Head of caudate nucleus (tissue), 42 donors: Measurements from ENCODE around the gene RAPGEF4.
A peak's percentile ranks its signal among the peaks of the same experiment; 100 is the strongest.

Source experiments
- DNase-seq, 42 donors: peaks; one replicate each; pipeline versions ENCODE4 v3.0.0 to v3.0.0-alpha.2; 2020 to 2021; ENCODE audit warnings: mixed read lengths in 7 of 42
- intact Hi-C: fragments of 100-400 bp; cut with DNase I; formaldehyde crosslinking; loops from one replicate; pipeline ENCODE4 v1.15.0; 2022

Gene RAPGEF4

GRCh38 chr2:172884336-172884735 is 148.7 kb downstream of the RAPGEF4 start:
- DNase-seq: no peak
- intact Hi-C loops: no loop called here

GRCh38 chr2:172885996-172886395 is 150.4 kb downstream of the RAPGEF4 start:
- no peak for DNase-seq
- intact Hi-C loops: no loop called here

DNA sequence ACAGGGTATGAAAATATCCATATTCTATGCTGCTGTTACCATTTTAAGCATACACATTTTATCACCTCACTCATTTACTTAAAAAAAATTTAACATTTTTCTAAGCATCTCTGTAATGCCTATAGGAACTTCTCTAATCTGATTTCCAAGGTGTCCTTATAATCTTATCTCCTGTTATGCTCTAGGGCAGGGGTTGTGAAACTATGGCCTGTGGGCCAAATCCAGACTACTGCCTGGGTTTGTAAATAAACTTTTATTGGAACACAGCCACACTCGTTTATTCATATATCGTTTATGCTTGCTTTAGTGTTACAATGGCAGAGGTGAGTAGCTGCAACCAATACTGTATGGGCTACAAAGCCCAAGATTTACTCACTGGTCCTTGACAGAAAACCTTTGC is 151.6 kb downstream of the RAPGEF4 start:
- DNase-seq: no peak
- intact Hi-C loops: no loop called here

GRCh38 chr2:172888714-172889669 is 153.3 kb downstream of the RAPGEF4 start:
- intact Hi-C loops: no loop called here
- DNase-seq: no peak

- no peak for DNase-seq
- intact Hi-C loops: no loop called here
Observed at GRCh38 chr2:172889768-172890430, 154.3 kb downstream of the RAPGEF4 start.

GRCh38 chr2:172893111-172893510 is 157.5 kb downstream of the RAPGEF4 start:
- intact Hi-C loops: no loop called here
- DNase-seq: no peak

- intact Hi-C loops: no loop called here
- no peak for DNase-seq
Observed at GRCh38 chr2:172893671-172894070, 158.0 kb downstream of the RAPGEF4 start.

DNA sequence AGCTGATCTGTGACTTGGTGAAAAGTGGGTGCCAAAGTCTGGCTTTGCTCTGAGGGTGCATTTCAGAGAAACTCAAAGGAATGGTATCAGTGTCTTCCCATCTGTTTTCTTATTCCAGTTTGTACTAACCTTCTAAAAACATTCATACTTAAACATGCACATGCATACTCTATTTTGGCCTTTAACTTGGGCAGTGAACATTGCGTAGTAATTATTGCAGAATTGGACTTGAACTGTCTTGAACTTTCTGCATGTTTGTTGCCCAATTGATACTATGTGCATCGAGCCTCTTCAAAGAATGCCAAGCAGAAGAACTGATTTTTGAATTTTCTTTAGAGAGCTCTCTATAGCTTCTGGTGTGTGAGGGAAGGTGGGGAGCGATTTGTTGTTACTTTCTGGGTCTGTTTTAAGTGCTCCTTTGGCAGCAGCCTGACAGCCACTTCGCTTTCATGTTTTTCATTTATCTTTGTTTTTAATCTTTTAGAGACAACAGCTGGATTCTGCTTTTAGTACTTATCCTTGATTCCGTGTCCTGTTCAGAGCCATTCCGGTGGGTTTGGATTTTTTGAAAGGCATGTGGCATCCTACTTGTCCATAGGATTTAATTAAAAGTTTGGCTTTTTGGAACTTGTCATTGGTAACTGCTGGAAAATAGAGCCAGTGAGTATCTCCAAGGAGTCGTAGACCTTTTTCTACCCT is 159.2 kb downstream of the RAPGEF4 start:
- intact Hi-C loops: no loop called here
- no peak for DNase-seq

- intact Hi-C loops: no loop called here
- DNase-seq: no peak
Observed at GRCh38 chr2:172896661-172897081, 161.0 kb downstream of the RAPGEF4 start.

- DNase-seq: no peak
- intact Hi-C loops: no loop called here
Observed at GRCh38 chr2:172900871-172901270, 165.2 kb downstream of the RAPGEF4 start.

DNA sequence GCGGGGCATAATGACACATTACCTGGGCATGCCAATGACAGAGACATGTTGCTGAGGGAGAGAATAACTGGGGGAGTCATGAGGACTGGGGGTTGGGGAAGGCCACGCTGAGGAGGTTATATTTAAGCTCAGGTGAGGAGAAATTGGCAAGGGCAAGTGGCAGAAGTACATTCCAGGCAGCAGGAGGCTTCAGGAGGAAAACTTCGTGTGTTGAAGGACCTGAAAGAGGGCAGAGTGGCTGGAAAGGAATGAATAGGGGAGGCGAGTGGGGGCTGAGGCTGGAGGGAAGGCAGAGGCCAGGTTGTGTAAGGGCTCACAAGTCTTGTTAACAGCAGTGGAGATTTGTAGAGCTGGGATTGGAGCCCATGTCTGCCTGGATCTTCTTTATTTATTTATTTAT is 166.3 kb downstream of the RAPGEF4 start:
- intact Hi-C loops: no loop called here
- no peak for DNase-seq

DNA sequence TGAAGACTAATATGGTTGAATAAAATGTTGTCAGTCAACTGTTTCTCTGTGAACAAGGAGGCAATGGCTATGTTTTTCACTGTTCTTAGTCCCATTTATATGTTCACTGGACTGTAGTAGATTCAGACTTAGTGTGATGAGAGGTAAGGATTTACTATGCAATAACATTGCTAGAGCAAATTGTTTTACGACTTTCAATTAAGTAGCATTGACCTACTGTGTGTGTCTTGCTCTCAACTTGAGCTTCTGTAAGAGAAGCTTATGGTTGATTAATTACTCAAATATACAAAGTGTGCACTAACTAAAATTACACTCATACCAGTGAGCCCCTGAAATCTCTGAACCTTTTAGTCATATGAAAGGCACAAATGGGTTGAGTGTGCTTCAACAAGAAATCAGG is 168.6 kb downstream of the RAPGEF4 start:
- intact Hi-C loops: no loop called here
- DNase-seq: no peak

DNA sequence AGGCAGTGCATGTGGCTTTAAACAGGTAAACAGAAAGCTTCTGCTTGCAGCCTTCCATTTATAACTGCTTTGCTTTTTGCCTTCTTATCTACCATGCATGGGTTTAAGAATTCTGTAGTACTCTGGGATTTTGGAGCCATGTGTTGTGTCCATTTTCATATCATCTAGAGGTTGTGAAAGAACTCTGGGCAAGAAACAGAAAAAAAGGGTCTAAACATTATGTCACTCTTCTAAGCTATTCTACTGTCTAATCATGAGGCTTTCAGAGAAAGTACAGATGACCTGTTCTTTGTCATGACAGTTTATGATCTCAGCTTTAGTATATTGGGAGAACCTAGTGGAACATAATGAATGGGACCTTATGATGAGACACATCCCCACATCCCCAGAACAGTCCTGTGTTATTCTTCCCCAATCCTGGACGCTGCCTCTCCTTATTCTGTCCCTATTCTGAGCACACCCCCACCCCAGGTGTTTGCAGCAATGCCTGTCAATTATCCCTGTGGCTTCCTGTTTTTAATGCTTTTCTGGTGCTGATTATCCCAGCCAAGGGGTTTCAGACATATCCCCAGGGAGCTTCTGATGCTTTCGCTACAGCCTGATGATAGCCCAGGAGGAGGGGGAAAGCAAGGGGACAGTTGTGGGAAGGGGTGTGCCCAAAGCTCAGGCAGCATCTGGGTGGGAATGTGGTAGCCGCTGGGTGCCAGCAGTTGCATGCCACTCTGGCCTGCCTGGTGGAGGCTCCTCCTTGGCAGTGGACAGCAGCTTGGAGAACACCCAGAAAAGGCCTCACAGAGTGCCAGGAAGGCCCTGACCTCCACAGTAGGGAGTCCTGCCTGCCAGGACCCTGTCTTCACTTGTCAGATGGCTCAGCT is 170.5 kb downstream of the RAPGEF4 start:
- DNase-seq: peak in 9 of 42 donors; percentile 9 to 38 (median 16)
- intact Hi-C loops: no loop called here

GRCh38 chr2:172908275-172908674 is 172.6 kb downstream of the RAPGEF4 start:
- no peak for DNase-seq
- intact Hi-C loops: no loop called here

- intact Hi-C loops: no loop called here
- no peak for DNase-seq
Observed at GRCh38 chr2:172909454-172909853, 173.8 kb downstream of the RAPGEF4 start.

DNA sequence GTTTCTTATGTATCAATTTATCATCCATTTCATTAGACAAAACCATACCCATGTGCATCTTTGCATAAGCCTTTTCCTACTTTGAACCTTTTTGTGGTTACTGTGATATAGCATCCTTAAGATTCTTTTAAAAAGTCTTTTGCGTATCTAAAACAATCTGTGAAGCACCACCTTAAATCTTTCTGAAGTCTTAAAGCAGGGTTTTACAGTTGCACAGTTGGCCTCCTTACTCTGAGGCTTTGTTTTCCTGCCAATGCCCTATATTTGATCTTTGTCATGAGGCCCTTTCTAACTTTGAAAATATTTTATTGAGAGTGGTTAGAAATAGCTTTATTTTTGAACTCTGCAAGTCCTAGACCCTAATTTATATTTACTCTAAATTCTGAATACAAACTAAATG is 176.6 kb downstream of the RAPGEF4 start:
- intact Hi-C loops: no loop called here
- DNase-seq: no peak

DNA sequence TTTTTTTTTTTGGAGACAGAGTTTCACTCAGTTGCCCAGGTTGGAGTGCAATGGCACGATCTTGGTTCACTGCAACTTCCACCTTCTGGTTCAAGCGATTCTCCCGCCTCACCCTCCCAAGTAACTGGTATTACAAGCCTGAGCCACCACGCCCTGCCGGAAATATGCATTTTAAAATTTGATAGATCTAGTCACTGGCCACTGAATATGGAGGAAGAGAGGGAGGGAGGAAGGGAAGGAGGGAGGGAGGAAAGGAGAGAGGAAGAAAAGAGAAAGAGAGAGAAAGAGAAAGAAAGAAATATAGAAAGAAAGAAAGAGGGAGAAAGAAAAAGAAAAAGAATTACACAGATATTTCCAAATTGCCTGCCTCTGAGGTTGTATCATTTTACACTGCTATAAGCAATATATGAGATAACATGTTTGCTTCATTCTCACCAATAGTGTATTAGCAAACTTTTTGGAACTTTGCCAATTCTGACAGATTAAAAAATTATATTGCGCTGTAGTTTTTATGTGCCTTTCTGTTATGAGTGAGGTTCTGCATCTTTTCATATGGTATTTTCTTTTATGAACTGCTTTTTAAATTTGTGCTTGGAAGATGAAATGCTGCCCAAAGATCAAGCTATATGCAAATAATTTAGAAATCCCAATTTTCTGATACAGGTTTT is 178.8 kb downstream of the RAPGEF4 start:
- DNase-seq: no peak
- intact Hi-C loops: no loop called here

GRCh38 chr2:172917716-172918115 is 182.1 kb downstream of the RAPGEF4 start:
- no peak for DNase-seq
- intact Hi-C loops: no loop called here
